ENCODE data around the gene PLPP2.
A peak's percentile ranks its signal among the peaks of the same experiment; 100 is the strongest.
"Not testable (repeated sequence)": the region's sequence is repeated elsewhere in the genome, so short reads cannot be mapped to it uniquely, and the experiment has no call there.

Gene PLPP2

DNA sequence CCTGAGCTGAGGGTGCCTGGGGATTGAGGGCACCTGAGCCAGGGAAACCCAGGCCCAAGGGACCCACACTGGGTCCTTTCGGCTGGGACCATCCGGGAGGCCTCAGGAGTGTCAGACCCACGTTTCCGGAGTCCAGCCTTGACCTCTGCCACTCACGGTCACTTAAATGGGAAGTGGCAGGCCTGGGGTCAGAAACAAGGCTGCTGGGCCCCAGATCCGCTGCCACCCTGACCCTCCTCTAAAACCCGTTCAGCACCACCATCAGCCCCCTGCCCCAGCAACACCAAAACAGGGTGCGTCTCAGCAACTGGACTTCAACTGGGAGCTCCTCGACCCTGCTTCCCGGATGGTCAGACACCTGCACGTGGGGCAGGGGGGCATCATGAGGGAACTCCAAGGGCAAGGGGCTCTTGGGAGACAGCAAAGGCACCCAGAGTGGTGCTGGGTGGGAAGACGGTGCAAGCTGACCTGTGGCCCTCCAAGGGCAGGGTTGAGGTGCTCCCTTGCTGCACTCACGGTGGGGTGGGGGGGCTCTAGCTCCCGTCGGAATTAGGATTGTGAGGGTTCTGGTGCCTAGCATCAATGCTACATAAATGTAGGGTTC is 1.2 kb upstream of the PLPP2 start:
- no peak for DNase-seq

DNA sequence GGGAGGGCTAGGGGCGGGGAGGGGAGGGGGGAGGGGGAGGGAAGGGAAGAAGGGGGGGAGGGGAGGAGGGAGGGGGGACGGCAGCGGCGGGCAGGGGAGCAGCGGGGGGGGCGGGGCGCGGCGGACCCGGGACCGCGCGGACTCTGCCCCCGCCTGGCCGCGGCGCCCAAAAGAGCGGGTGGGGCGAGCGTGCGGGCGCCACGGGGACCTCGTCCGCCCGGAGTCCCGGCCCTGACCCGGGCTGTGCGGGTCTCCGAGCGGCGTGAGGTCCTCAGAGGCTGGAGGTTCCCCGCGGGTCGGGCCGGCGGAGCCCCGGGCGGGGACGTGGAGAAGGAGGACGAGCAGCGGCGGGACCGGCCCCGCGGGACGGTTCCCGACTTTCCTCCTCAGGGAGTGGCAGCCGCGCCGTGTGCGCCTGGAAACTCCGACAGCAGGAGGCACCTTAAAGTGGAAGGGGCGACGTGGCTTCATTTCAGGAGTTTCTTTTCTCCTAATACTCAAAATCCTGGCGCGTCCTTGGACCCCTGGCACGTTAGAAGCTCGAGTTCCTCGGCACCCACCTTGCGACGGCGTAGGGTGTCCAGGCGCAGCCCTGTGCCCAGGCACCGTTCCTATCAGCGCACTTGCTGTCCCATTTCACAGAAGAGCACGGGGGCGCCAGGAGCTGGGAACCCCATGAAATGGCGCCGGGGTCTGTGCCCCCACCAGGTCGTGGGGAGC is 518 bp upstream of the PLPP2 start:
- DNase-seq, result no peak

DNA sequence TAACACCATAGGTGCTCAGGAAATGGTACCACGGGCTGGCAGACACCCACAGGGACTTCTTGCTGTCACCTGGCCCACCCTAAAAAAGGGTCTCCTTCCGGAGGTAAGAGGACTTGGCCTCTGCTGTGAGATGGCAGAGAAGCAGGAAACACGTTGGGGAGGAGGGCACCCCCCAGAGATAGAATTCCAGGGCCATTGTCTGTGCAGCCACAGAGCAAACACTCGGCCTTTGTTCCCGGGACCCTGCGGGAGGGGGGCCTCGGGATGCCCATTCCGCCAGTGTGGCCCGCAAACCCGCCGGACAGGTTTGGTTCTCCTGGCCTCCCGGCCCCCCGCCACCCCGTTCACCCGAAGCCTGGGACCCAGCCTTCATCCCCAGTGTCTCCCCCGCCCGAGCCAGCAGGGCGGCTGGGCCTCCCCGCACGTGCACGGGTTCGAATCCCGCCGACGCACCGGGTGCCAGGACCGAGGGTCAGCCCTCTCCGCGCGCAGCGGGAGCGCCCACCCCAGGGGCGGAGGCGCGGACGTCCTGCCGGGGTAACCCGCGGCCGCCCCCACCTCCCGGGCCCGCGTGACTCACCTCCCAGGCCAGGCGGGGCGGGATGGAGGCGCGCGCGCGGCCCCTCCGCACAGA is 714 bp downstream of the PLPP2 start:
- DNase-seq, result peak; percentile 21 to 99 (median 98)

DNA sequence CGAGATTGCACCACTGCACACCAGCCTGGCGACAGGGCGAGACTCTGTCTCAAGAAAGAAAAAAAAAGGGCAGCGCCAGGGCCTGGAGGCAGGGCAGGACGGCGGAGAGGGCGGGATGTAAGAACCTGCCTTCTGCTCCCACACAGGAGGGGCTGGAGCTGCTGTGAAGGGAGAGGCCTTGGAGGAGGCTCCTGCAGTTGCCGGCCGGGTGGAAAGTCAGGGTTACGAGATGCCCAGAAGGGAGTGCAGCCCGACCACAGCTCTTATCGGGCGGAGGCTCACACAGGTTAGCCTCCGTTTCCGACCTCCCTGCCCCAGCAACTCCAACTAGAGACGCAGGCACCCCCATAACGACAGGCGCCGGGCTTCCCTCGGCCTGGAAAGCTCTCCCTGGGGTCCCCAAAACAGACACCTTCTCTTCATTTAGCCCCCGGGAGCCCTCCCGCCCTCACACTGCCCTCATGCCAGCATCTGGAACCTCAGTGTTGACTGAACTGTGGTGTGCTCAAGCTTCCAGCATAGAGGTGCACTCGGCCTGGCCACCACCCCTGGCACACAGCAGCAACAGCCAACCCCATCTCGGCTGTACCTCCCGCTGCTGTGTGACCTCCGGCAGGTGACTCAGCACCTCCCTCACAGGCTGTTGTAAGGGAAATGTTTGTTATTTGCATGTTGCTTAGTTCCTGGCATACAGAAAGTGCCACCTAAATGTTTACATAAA is 1.4 kb downstream of the PLPP2 start:
- DNase-seq, result peak; percentile 21 to 99 (median 98)

DNA sequence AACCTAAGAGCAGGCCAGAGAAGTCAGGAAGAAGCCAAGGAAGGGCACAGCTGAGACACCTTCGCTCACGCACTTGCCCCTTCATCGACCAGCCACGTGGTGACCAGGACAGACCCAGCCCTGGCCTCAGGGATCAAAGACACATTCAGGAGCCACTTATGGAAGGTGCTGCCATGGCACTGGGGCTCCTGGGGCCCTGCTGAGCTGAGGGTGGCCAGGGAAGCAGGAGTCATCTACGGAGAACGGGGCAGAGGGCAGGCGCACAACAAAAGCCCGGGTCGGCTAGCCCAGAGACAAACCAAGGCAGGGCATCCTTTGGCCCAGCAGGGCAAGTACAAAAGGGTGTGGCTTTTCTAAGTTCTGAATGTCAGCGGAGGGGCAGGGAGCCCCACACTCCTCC is 2.3 kb downstream of the PLPP2 start:
- DNase-seq, result no peak

DNA sequence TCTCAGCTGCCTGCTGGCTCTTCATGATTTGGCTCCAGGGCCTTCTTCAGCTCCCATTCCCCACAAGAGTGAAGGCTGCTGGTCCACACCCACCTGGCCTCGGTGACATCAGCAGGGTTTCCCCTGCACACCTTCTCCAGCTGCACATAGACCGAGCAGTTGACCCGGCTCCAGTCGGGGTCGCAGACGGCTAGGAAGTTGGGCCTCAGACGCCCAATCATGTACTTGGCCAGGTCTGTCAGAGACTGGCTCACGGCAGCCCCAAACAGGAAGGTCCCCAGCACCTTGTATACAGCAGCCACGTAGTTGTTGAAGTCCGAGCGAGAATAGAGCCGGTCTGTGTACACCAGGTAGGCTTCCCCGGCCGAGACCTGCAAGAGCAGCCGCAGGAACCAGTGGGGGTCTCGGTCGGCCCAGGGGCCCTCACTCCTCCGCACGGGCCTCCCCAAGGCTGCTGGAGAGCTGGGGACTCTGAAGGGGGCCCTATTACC is 3.8 kb downstream of the PLPP2 start:
- no peak for DNase-seq

DNA sequence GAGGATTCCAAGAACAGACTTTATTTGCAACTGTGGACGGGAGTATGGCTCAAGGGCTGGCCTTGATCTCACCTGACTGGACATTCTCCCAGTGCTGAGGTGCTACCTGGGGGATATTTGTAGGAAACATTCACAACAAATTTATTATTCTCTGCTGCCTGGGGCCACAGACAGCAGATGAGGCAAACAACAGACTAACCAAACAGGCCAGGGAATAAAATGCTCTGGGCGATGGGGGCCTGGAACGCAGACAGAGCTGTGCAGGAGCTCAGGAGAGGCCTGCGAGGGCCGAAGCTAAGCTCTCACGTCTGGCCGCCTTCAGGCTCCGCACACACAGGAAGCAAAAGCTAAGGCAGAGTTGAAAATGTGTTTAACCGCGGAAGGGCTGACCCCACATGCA is 7.8 kb downstream of the PLPP2 start:
- DNase-seq, result no peak

DNA sequence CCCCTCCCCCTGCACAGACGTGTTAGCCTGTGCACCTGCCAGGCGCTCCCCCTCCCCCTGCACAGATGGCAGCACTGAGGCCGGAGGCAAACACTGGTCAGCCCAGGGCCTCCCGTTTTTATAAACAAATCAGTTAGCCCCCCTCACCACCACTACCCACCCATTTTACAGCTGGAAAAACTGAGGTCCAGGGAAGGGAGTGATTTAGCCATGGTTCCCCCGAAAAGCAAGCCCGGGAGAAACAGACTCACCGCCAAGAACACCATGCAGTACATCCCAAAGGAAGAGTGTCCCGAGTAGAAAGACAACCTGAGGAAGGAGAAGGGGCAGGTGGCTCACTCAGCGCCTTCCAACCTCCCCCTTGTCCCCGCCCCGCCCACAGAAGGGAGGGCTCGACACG is 8.7 kb downstream of the PLPP2 start:
- DNase-seq, result peak in 2 of 3 experiments; percentile 26 to 58

DNA sequence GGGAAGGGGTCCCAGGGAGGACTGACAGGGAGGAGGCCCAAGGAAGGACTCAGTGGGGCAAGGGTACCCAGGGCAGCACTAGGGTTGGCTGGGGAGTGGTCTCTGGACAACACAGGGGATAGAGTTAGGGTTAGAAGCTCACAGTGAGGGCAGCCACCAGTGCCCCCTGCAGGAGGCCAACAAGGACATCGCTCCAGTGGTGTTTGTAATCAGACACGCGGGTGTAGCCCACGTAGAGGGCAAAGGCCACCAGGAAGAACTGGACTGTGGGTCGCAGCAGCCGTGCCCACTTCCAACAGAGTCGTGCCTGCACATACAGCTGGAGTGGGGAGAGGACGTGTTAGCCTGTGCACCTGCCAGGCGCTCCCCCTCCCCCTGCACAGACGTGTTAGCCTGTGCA is 9.2 kb downstream of the PLPP2 start:
- peak in 2 of 3 experiments; percentile 22 to 58 for DNase-seq

DNA sequence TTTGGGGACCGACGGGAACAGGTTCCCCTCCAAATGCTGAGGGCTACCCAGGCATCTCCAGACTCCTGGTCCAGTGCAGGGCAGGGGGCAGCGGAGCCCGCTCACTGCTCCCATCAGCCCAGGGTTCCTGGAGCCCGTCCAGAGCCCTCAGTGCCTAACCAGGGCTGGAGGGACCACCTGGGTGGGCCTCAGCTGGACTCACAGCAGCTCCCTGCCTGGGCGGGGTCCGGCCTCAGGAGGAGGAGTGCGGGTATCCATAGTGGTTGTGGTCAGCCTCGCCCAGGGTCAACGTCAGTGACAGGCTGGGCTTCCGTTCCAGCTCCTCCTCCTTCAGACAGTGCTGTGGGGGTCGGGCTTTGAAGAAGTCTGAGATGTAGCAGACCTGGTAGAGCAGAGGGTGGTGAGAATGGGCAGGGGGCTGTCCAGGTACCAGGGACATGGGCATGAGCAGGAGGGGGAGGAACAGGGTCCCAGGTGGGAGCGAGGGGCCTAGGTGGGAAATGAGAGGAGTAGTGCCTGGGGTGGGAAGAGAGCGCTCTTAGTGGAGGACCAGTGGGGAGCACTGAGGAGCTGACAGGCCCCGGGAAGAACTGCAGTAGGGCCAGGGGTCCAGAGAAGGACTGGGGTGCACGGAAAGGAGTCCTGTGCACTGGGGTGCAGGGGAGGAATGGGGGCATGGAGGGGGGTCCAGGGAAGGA is 9.9 kb downstream of the PLPP2 start:
- peak in 1 of 3 experiments; percentile 64 for DNase-seq

DNA sequence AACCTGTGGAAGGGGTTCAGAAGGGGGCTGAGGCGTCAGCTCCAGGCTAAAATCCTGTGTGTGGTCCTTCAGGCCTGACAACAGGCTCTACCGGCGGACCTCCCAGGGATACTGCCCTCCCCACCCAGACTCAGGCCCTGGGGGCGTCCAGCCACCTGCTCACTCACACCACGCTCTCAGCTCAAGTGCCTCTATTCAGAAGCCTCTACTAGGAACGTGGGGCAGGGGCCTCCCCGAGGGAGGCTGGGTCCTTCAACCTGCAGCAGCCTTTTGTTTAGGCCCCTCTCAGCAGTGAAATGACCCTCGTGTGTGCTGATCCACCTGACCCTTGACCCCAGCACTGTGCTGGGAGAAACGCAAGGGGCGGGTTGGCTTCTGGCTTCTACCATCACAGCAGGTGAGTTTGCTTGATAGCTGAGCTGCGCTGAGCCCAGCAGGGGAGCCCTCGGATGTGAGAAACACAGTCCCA is 10.6 kb downstream of the PLPP2 start:
- peak; percentile 87 to 100 (median 96) for DNase-seq

DNA sequence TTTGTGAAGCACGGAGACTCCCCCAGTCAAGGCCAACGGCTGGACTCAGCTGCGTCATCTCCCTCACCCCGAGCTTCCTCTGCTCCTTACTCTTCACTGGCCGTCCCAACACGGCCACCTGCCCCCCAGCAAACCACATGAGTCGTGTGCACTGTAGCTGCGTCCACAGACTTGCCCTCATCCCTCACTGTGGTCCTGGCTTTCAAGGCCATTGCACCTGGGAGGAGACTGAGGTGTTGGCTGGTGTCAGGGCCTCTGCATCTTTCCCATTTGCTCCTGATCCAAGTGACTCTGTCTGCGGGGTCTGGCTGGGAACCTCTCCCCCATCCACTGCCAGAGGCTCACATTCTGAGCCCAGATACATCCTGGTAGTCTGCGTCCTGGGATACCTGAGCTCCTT is 11.5 kb downstream of the PLPP2 start:
- DNase-seq, result no peak

DNA sequence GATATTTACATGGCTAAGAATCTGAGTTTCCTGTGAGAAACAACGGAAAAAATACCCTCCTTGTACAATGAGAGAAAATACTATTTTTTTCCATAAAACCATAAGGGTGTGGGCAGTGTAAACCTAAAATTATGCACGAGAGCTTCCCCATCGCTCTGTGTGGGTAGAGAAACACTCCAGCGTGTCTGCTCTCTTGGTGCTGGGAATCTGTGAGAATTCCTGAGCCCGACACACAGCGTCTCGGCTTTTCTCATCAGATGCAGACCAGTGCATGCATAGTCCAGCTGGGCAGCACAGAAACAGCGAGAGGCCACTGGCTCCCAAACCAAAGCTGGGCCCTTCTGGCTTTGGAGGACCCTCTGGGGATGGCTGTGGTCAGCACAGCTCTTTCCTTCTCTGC is 12.0 kb downstream of the PLPP2 start:
- DNase-seq, result no peak

DNA sequence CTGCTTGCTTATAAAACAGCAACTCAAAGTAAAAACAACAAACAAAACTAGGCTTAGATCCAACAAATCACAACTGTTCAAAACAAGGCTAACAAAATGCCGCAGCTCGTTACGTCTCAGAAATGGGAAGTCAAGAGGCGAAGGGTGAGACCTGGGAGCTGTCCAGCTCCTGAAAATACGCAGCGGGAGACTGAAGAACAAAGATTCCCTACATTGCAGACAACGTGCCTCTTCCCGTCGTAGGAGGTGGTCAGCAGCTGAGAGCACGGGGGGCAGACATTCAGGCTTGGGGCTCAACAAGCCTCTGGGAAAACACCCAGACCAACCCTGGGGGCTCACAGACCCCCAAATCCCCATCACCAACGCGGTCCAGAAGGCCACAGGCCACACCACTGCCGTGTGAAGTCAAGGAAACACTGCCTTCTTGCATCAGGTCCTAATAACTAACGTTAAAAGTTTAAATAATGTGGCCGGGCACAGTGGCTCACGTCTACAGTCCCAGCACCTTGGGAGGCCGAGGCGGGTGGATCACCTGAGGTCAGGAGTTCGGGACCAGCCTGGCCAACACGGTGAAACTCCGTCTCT is 13.5 kb downstream of the PLPP2 start:
- DNase-seq, result no peak

DNA sequence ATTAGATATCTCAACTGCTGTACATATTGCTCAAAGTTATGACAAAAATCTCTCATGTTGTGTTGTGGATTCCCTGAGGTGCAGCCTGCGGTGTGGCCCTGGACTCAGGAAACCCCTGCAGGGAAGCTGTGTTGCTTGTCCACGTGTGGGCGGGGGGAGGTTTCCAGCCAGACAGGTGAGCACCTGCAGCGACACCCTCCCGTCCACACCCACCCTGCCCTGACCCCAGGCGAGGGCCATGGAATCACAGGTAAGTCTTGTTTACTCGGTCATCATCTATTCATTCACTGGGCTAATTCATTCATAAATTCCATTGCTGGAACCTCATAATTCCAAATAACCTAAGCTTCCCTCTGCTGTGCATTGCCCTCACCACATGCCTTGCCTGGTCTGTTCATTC is 14.1 kb downstream of the PLPP2 start:
- DNase-seq, result peak in 2 of 3 experiments; percentile 47 to 80

DNA sequence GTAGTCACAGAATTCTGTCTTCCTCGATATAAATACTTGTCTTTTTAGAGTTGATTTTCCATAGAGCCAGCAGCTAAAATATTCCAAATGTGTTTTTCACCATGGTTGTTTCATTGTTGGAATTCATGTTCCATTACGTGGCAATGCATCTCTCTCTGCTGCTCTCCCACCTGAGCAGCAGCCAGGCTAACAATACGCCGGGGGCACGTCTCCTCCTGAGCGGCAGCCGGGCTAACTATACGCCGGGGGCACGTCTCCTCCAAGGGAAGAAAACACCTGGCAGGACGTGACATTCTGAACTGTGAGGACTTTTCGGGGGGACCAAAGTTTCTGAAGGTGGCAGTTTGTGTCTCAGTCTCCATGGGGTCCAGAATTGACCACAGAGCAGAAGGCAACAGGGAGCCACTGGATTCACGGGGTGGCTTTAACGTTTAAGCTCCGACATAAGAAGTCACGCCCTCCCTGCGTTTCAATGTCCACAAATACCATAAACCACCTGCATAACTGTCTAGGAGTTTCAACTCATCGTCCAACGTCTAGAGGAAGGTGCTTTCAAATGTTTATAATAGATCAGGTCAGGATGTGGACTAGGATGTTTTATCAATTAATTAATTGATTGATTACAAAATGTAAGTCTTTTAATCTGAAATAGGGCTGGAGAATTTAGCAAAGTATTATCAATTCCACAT is 15.1 kb downstream of the PLPP2 start:
- no peak for DNase-seq

DNA sequence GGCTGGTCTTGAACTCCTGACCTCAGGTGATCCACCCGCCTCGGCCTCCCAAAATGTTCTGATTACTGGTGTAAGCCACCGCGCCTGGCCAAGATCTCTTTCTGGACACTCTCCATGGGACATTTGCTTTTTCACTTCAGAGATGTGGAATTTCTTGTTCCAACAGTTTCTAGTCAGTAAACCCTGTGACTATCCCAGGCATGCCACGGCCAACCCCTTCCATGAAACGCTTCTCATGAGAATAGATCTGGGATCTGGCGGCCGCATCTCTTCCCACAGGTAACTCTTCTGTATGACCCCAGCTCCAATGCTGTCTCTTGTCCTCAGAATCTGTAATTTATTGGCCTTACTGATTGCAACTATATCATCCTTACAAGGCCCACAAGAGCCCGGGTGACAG is 16.2 kb downstream of the PLPP2 start:
- DNase-seq, result no peak

DNA sequence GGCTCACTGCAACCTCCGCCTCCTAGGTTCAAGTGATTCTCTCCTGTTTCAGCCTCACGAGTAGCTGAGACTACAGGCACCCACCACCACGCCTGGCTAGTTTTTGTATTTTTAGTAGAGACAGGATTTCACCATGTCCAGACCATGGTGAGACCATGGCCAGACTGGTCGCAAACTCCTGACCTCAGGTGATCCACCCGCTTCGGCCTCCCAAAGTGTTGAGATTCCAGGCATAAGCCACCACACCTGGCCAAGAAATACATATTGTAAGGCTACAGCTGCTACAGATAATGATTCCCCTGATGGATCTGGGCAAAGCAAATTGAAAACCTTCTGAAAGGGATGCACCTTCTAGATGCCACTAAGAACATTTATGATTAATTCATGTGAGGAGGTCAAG is 17.8 kb downstream of the PLPP2 start:
- no peak for DNase-seq

DNA sequence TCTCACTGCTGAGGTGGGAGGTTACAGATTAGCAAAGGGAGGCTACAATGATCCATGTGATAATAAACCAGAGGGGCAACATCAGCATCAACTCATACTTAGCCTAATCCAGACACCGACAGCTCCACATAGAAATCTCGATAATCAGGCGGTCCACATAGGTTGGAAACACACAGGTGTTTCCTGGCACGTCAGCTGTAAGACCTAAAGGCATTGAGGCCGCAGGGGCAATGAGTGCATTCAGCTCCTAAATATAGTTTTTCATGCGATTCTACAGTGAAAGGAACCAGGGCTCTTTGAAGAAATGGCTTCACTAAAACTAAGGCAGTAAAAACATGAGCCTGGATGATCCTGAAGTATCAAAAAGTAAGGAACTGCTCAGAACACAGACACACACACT is 19.3 kb downstream of the PLPP2 start:
- no peak for DNase-seq

DNA sequence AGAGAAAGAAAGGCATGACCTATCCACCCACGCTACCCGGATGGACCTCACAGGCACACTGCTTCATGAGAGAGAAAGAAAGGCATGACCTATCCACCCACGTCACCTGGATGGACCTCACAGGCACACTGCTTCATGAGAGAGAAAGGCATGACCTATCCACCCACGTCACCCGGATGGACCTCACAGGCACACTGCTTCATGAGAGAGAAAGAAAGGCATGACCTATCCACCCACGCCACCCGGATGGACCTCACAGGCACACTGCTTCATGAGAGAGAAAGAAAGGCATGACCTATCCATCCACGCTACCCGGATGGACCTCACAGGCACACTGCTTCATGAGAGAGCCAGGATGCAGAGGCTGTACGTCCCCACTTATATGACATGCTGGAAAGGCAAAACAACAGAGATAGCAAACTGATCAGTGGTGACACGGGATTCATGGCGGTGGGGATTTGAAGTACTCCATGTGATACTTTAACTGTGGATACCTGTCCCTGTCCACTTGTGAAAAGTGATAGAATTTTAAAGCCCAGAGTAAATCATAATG is 20.4 kb downstream of the PLPP2 start:
- not testable (repeated sequence) for DNase-seq

DNA sequence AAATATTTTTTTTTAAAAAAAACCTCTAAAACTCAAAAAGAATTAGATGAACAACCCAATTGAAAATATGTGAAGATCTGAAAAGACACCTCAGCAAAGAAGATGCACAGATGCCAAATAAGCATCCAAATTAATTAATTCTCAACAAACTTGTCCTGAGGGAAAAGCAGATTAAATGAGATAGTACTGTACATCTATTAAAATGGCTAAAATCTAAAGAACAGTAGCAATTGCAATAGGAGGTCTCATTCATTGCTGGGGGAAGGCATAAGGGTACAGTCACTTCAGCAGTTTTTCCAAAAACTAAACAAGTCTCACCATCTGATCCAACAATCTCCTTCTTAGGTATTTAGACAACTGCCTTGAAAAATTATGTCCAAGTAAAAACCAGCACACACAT is 22.0 kb downstream of the PLPP2 start:
- DNase-seq, result no peak

All from NCI-H1417 (cell line).